ENCODE results near the gene MYOM3. TPM values are rescaled to one million over a fixed set of nuclear protein-coding genes. Genes with fewer than 3 reads are reported as not detected.
"Not testable (repeated sequence)": the region's sequence is repeated elsewhere in the genome, so short reads cannot be mapped to it uniquely, and the experiment has no call there.

MYOM3 gene
- total RNA-seq, 1 donor from 2014 or later = 0.25 TPM

- Histone ChIP-seq H3K4me3 (no peak overlapping the region), H3K9me3 (no peaks in the 10 kb centered on the region), H3K4me1 (peaks cover 46% of the 10 kb centered on the region), H3K27ac (peak overlapping the region; percentile 81), H3K27me3 (no peaks in the 10 kb centered on the region), H3K36me3 (no peaks in the 10 kb centered on the region)
- intact Hi-C loops (cut with DNase I) = no loop called here
- TF ChIP-seq POLR2AphosphoS5 (IDR thresholded peaks at IDR 0.05; ENCODE audit: insufficient read depth in 1 of 2, low read depth in 1 of 2) (no peak), CTCF (IDR thresholded peaks at IDR 0.05) (no peak), POLR2A (IDR thresholded peaks at IDR 0.05) (no peak)
- DNase-seq (ENCODE audit: extremely low spot score in 2 of 2) = no peak
Measured at GRCh38 chr1:24020470-24020869, 91.5 kb downstream of the MYOM3 start.

GRCh38 chr1:24020025-24020424, 91.9 kb downstream of the MYOM3 start:
- intact Hi-C loops (cut with DNase I) = no loop called here
- H3K9me3 ChIP-seq = no peaks in the 10 kb centered on the region
- H3K4me3 ChIP-seq = no peak overlapping the region
- peak overlapping the region; percentile 81 for H3K27ac ChIP-seq
- no peaks in the 10 kb centered on the region for H3K36me3 ChIP-seq
- DNase-seq (ENCODE audit: extremely low spot score in 2 of 2) = no peak
- no peaks in the 10 kb centered on the region for H3K27me3 ChIP-seq
- peaks cover 46% of the 10 kb centered on the region for H3K4me1 ChIP-seq
- TF ChIP-seq POLR2AphosphoS5 (IDR thresholded peaks at IDR 0.05; ENCODE audit: insufficient read depth in 1 of 2, low read depth in 1 of 2) (no peak), POLR2A (IDR thresholded peaks at IDR 0.05) (no peak), CTCF (IDR thresholded peaks at IDR 0.05) (no peak)

DNA sequence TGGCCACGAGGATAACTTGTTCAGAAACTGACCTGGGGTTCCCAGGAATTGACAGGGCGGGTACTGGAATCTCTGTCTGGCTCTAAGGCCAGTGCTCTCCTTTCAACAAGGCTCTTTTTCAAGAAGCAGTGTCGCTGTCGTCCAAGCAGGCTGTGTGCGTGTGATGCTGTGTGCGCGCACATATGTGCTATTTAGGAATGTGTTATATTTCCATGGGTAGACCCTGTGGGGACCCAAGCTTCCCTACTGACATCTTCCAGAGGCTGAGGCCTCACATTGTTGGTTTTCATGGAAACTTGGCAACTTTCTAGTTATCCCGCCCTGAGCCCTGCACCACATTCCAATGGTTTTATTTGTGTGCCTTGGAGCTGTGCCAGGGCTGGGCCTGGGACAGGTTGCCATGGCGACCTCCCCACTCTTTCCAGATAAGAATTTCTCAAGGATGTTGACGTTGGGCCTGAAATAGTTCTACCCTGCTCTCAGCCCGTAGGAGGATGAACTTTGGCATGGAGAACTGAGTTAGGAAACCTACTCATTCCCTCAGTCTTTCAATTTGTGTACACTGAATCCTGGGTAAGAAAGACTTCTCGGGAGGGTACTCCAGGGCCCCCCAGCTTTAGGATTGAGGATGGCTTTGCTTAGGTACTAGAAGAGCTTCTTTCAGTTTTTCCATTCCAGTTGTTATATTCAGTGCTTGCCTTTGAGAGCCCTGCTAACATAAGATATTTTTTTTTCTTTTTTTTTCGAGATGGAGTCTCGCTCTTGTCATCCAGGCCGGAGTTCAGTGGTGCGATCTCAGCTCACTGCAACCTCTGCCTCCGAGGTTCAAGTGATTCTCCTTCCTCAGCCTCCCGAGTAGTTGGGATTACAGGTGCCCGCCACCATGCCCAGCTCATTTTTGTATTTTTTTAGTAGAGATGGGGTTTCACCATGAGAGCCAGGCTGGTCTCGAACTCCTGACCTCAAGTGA, 93.0 kb downstream of the MYOM3 start:
- H3K4me3 ChIP-seq = no peak overlapping the region
- intact Hi-C loops (cut with DNase I) = no loop called here
- no peaks in the 10 kb centered on the region for H3K9me3 ChIP-seq
- peak overlapping the region; percentile 81 for H3K27ac ChIP-seq
- DNase-seq (ENCODE audit: extremely low spot score in 2 of 2) = peak in 1 of 2 donors; percentile 98
- TF ChIP-seq CTCF (IDR thresholded peaks at IDR 0.05) (no peak), POLR2A (IDR thresholded peaks at IDR 0.05) (no peak), POLR2AphosphoS5 (IDR thresholded peaks at IDR 0.05; ENCODE audit: insufficient read depth in 1 of 2, low read depth in 1 of 2) (peak; percentile 50 to 97)
- peaks cover 46% of the 10 kb centered on the region for H3K4me1 ChIP-seq
- no peaks in the 10 kb centered on the region for H3K27me3 ChIP-seq
- H3K36me3 ChIP-seq = no peaks in the 10 kb centered on the region

GRCh38 chr1:24015221-24016210, 96.4 kb downstream of the MYOM3 start:
- H3K9me3 ChIP-seq = no peaks in the 10 kb centered on the region
- no peaks in the 10 kb centered on the region for H3K27me3 ChIP-seq
- intact Hi-C loops (cut with DNase I) = no loop called here
- TF ChIP-seq POLR2AphosphoS5 (IDR thresholded peaks at IDR 0.05; ENCODE audit: insufficient read depth in 1 of 2, low read depth in 1 of 2) (peak; percentile 22 to 97), CTCF (IDR thresholded peaks at IDR 0.05) (no peak)
- peaks cover 49% of the 10 kb centered on the region for H3K4me1 ChIP-seq
- no peaks in the 10 kb centered on the region for H3K36me3 ChIP-seq
- no peak overlapping the region for H3K4me3 ChIP-seq
- H3K27ac ChIP-seq = peak overlapping the region; percentile 81
- no peak for DNase-seq (ENCODE audit: extremely low spot score in 2 of 2)

DNA sequence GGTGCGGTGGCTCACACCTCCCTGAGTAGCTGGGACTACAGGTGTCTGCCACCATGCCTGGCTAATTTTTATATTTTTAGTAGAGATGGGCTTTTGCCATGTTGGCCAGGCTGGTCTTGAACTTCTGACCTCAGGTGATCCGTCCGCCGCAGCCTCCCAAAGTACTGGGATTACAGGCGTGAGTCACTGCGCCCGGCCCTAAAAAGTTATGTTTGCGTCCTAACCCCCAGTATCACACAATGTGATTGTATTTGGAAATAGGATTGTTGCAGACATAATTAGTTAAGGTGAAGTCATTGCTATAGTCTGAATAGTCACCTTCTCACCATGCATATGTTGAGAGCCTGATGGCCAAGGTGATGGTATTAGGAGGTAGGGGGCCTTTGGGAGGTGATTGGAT, 99.1 kb downstream of the MYOM3 start:
- H3K27me3 ChIP-seq; H3K9me3 ChIP-seq; intact Hi-C loops (cut with DNase I); H3K36me3 ChIP-seq; DNase-seq (ENCODE audit: extremely low spot score in 2 of 2); H3K4me3 ChIP-seq; H3K27ac ChIP-seq: not testable (repeated sequence)
- H3K4me1 ChIP-seq = peaks cover 23% of the 10 kb centered on the region

Measured in vagina (tissue), 2 donors.